DMS79 (cell line): ENCODE data around the gene SLC1A2.

Source experiments
- DNase-seq: peaks from one replicate; lab custom pipeline; 2025; lab: John Stamatoyannopoulos, UW

The SLC1A2 gene

GRCh38 chr11:35413598-35413997 lies 5.8 kb downstream of the SLC1A2 start:
- no peak for DNase-seq

GRCh38 chr11:35412285-35412684 lies 7.1 kb downstream of the SLC1A2 start:
- no peak for DNase-seq

GRCh38 chr11:35407041-35407440 lies 12.3 kb downstream of the SLC1A2 start:
- no peak for DNase-seq

- DNase-seq = no peak
Measured at GRCh38 chr11:35404388-35404775, 15.0 kb downstream of the SLC1A2 start.

- DNase-seq = no peak
Measured at GRCh38 chr11:35403765-35404387, 15.5 kb downstream of the SLC1A2 start.

- no peak for DNase-seq
Measured at GRCh38 chr11:35402751-35403660, 16.4 kb downstream of the SLC1A2 start.

GRCh38 chr11:35398881-35399280 lies 20.5 kb downstream of the SLC1A2 start:
- no peak for DNase-seq

GRCh38 chr11:35394941-35395340 lies 24.4 kb downstream of the SLC1A2 start:
- no peak for DNase-seq

GRCh38 chr11:35393098-35393497 lies 26.3 kb downstream of the SLC1A2 start:
- DNase-seq = peak; percentile 65

- DNase-seq = peak; percentile 73
Measured at GRCh38 chr11:35391922-35392688, 27.3 kb downstream of the SLC1A2 start.

- peak; percentile 69 for DNase-seq
Measured at GRCh38 chr11:35390737-35391682, 28.3 kb downstream of the SLC1A2 start.

GRCh38 chr11:35389897-35390465 lies 29.4 kb downstream of the SLC1A2 start:
- peak; percentile 2 for DNase-seq

GRCh38 chr11:35389112-35389511 lies 30.2 kb downstream of the SLC1A2 start:
- DNase-seq = no peak

GRCh38 chr11:35388061-35388460 lies 31.3 kb downstream of the SLC1A2 start:
- DNase-seq = no peak

- no peak for DNase-seq
Measured at GRCh38 chr11:35387111-35387982, 32.0 kb downstream of the SLC1A2 start.

GRCh38 chr11:35383953-35384352 lies 35.4 kb downstream of the SLC1A2 start:
- no peak for DNase-seq

GRCh38 chr11:35381709-35382322 lies 37.5 kb downstream of the SLC1A2 start:
- DNase-seq = no peak

- DNase-seq = no peak
Measured at GRCh38 chr11:35380603-35381002, 38.8 kb downstream of the SLC1A2 start.

GRCh38 chr11:35377262-35377661 lies 42.1 kb downstream of the SLC1A2 start:
- no peak for DNase-seq

GRCh38 chr11:35376613-35377012 lies 42.7 kb downstream of the SLC1A2 start:
- DNase-seq = no peak
